ENCODE data around the gene BTAF1.

- TF ChIP-seq CTCF (IDR thresholded peaks at IDR 0.05; ENCODE audit: insufficient read depth, low read depth, low read length) (no peak), EZH2 (IDR thresholded peaks at IDR 0.05; ENCODE audit: insufficient read depth, low read length) (no peak)
Observed at GRCh38 chr10:91978585-91978984, 55.0 kb downstream of the BTAF1 start.

All from astrocyte (in vitro differentiated cells and primary cell).